ENCODE results near the gene ERAS. TPM values are rescaled to one million over a fixed set of nuclear protein-coding genes. Genes with fewer than 3 reads are reported as not detected.

ERAS gene
- total RNA-seq, 4 donors from 2014 or later: not detected

DNA sequence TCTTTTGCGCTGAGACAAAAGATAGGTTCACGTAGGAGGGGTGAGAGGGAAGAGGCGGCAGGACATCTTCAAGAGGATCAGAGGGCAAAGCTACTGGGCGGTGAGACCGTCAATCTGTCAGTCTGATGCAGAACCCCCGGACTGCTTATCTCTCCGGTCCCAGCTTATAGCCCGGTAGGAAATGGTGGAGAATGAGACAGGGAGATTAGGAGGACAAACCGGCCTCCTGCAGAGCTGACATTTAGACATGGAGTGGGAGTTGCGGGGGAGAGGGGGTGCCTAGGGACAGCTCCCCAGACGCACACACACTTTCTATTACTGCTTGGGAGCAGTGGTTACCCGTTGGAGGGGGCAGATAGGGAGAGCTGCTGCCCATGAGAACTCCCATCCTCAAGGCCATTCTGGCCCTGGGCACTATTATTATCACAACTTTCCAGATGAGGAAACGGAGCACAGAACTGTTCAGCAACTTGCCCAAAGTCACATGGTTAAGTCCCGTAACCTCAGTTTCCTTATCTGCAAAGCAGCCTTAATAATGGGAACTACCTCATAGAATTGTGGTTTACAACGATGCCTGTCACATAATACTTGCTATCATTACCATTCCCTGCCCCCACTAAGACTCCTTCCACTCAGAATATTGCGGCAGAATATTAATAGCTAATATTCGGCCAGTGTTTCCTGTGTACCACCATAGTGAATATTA, 25.6 kb upstream of the ERAS start:
- TF ChIP-seq, protein P1, sequence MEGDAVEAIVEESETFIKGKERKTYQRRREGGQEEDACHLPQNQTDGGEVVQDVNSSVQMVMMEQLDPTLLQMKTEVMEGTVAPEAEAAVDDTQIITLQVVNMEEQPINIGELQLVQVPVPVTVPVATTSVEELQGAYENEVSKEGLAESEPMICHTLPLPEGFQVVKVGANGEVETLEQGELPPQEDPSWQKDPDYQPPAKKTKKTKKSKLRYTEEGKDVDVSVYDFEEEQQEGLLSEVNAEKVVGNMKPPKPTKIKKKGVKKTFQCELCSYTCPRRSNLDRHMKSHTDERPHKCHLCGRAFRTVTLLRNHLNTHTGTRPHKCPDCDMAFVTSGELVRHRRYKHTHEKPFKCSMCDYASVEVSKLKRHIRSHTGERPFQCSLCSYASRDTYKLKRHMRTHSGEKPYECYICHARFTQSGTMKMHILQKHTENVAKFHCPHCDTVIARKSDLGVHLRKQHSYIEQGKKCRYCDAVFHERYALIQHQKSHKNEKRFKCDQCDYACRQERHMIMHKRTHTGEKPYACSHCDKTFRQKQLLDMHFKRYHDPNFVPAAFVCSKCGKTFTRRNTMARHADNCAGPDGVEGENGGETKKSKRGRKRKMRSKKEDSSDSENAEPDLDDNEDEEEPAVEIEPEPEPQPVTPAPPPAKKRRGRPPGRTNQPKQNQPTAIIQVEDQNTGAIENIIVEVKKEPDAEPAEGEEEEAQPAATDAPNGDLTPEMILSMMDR (IDR thresholded peaks at IDR 0.05): no peak
- TF ChIP-seq POLR2A (IDR thresholded peaks at IDR 0.05): no peak
- H3K4me3 ChIP-seq (ENCODE audit: low read depth, poor library complexity, severe bottlenecking): peak overlapping the region; percentile 17
- DNase-seq (ENCODE audit: low spot score in 2 of 2): peak in 1 of 2 donors; percentile 69
- 26 to 60% methylated on average over 13 to 17 of the region's 17 CpGs for WGBS, 2 donors
- intact Hi-C loops (cut with DNase I; ENCODE audit: low total_unique reads): no loop called here

DNA sequence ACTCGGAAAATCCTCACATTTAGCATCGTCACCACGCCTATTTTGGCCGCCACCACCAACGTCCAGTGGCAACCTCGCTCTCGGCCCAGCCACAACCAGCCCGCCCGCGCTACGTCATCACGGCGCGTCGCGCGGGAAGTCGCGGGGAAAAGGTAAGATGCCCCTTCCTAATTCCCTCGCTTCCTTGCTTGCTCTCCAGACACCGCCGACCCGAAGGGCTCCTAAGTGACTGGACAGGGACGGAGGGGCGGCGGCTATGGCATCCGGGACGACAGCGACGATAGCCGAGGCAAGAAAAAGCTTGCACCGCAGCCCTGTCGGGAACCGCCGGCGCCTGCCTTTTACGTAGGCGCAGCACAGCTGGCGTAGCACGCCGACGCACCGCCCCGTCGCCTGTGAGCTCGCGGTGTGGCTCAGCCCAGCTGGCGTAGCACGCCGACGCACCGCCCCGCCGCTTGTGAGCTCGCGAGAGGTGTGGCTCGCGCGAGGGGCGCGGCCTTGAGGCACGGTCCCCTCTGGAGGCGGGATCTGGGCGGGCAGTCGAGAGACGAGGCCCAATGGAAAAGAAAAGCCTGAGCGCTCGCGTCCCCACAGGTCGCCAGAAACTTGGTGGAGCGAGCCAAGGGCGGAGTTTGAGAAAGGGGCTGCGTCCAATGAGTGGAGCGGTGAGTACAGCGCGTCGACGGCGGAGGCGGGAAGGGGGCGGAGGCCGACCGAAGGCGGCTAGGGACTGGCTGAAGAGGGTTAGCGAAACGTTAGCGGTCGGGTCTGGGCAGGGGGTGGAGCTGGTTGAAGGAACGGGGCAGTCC, 24.8 kb upstream of the ERAS start, which contains the start of gene HDAC6:
TSS of gene HDAC6 (plus strand) at position 788 of the 809 bp plus-strand sequence. CDS start 626 bp downstream, outside the sequence.
- TF ChIP-seq, protein P1 (IDR thresholded peaks at IDR 0.05): no peak
- TF ChIP-seq POLR2A (IDR thresholded peaks at IDR 0.05): no peak
- 0 to 39% methylated on average over 31 to 89 of the region's 89 CpGs for WGBS, 2 donors
- peak; percentile 95 to 98 for DNase-seq (ENCODE audit: low spot score in 2 of 2)
- H3K4me3 ChIP-seq (ENCODE audit: low read depth, poor library complexity, severe bottlenecking): peak within 1 kb of the TSS; percentile 40
- intact Hi-C loops (cut with DNase I; ENCODE audit: low total_unique reads): no loop called here

DNA sequence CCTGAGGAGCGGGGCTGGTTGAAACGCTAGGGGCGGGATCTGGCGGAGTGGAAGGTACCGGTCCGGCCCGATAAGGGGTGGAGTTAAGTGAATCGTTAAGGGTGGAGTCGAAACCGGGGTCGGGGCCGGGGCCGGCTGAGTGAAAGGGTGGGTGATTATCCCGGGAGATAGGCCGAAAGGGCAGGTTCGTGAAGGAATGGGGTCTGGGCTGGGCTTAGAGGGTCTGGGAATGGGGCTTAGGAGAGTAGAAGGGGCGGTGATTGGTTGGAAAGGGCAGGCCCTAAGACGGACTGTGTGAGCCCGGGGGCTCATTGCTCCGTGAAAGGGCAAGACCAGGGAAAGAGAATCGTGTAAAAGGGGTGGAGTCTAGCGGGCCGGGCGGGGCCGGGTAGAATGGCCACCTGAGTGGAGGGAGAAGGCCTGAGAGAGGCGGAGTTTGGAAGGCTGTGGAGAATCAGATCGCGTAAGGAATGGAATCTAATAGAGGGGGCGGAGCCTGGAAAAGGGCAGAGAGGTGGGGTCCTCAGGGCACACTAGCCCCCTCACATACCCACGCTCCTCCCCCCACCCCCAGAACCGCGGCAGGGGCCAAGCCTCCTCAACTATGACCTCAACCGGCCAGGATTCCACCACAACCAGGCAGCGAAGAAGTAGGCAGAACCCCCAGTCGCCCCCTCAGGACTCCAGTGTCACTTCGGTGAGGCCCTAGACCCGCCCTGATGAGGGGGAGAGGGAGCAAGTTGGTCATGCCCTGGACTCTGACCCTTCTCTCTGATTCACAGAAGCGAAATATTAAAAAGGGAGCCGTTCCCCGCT, 24.0 kb upstream of the ERAS start:
- peak overlapping the region; percentile 40 for H3K4me3 ChIP-seq (ENCODE audit: low read depth, poor library complexity, severe bottlenecking)
- peak; percentile 84 to 96 for DNase-seq (ENCODE audit: low spot score in 2 of 2)
- intact Hi-C loops (cut with DNase I; ENCODE audit: low total_unique reads): no loop called here
- 4 to 43% methylated on average over 33 to 40 of the region's 40 CpGs for WGBS, 2 donors
- no peak for TF ChIP-seq POLR2A (IDR thresholded peaks at IDR 0.05)

DNA sequence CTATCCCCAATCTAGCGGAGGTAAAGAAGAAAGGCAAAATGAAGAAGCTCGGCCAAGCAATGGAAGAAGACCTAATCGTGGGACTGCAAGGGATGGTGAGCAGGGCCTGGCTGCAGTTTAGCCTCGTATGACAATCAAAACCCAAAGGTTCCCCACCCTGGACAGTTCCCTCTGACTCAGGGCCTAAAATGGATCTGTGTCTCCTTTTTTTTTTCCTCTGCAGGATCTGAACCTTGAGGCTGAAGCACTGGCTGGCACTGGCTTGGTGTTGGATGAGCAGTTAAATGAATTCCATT, 23.5 kb upstream of the ERAS start:
- TF ChIP-seq, protein P1 (IDR thresholded peaks at IDR 0.05): no peak
- TF ChIP-seq POLR2A (IDR thresholded peaks at IDR 0.05): no peak
- 41 to 45% methylated on average over 4 of the region's 4 CpGs for WGBS, 2 donors
- intact Hi-C loops (cut with DNase I; ENCODE audit: low total_unique reads): no loop called here
- DNase-seq (ENCODE audit: low spot score in 2 of 2): no peak
- H3K4me3 ChIP-seq (ENCODE audit: low read depth, poor library complexity, severe bottlenecking): no peak overlapping the region

GRCh38 chrX:48806081-48806480, 20.2 kb upstream of the ERAS start:
- TF ChIP-seq POLR2A (IDR thresholded peaks at IDR 0.05): no peak
- TF ChIP-seq, protein P1 (IDR thresholded peaks at IDR 0.05): no peak
- intact Hi-C loops (cut with DNase I; ENCODE audit: low total_unique reads): no loop called here
- no peak overlapping the region for H3K4me3 ChIP-seq (ENCODE audit: low read depth, poor library complexity, severe bottlenecking)
- no peak for DNase-seq (ENCODE audit: low spot score in 2 of 2)
- 86% methylated on average over 1 to 4 of the region's 4 CpGs for WGBS, 2 donors

DNA sequence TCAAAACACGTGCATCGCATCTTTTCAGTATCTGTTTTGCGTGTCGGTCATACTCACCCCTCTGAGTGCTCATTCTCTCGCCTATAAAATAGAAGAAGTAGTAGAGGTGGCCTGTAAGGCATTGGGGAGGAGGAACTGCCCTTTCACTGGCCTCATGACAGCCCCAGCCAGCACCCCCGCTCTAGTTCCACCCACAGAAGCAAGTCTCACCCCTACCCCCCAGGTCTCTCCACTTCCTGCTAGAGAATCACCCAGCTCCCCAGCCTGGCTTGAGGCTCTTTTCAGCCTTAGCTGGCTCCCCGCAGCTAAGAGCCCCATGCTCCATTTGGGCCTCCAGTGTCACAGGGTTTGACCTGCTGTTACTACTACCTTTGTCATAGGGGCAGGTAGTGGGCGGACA, 12.7 kb upstream of the ERAS start:
- 90 to 92% methylated on average over 7 to 8 of the region's 8 CpGs for WGBS, 2 donors

More for the DNA sequence above, 12.7 kb upstream of the ERAS start:
- no peak for TF ChIP-seq POLR2A (IDR thresholded peaks at IDR 0.05)
- TF ChIP-seq, protein P1 (IDR thresholded peaks at IDR 0.05): no peak
- DNase-seq (ENCODE audit: low spot score in 2 of 2): no peak
- intact Hi-C loops (cut with DNase I; ENCODE audit: low total_unique reads): no loop called here
- no peak overlapping the region for H3K4me3 ChIP-seq (ENCODE audit: low read depth, poor library complexity, severe bottlenecking)
